CD14-positive monocyte (primary cell): ENCODE data around the gene ANTXR2. TPM values are rescaled to one million over a fixed set of nuclear protein-coding genes. Genes with fewer than 3 reads are reported as not detected.

Source experiments
- DNase-seq, 3 donors: peaks; one replicate each; pipeline ENCODE4 v3.0.0-alpha.2; 2011 to 2022
- H2AFZ ChIP-seq: 2 replicates; pipeline ENCODE4 v1.6.0; 2012; ENCODE audit warnings: mild to moderate bottlenecking, low read depth, low read length, inconsistent platforms; ENCODE audit not compliant: insufficient read depth, poor library complexity, severe bottlenecking
- H3K27ac ChIP-seq, 2 donors: 1 replicate in 1 of 2; 2 replicates in 1 of 2; pipeline ENCODE4 v1.5.1; 2012 to 2013; ENCODE audit warnings: low read length in 2 of 2, control low read depth in 1 of 2, inconsistent platforms in 1 of 2, low read depth in 1 of 2, mild to moderate bottlenecking in 1 of 2
- H3K27me3 ChIP-seq, 2 donors: one replicate each; pipeline versions ENCODE4 v1.6.0 to v1.6.1; 2011 to 2013; ENCODE audit warnings: low read length in 2 of 2; ENCODE audit not compliant: control insufficient read depth in 2 of 2, insufficient read depth in 2 of 2
- H3K36me3 ChIP-seq, 2 donors: replicated peaks in 1 of 2; 1 replicate in 1 of 2; 2 replicates in 1 of 2; pipeline versions ENCODE4 v1.5.1 to v1.6.1; 2012 to 2013; ENCODE audit warnings: low read length in 2 of 2, control low read depth in 1 of 2, inconsistent platforms in 1 of 2, mild to moderate bottlenecking in 1 of 2; ENCODE audit not compliant: insufficient read depth in 2 of 2, control insufficient read depth in 1 of 2
- H3K4me1 ChIP-seq, 2 donors: 1 replicate in 1 of 2; 2 replicates in 1 of 2; pipeline versions ENCODE4 v1.5.1 to v1.6.1; 2012 to 2013; ENCODE audit warnings: low read length in 2 of 2, control low read depth in 1 of 2, inconsistent platforms in 1 of 2, mild to moderate bottlenecking in 1 of 2, moderate library complexity in 1 of 2; ENCODE audit not compliant: insufficient read depth in 2 of 2, control insufficient read depth in 1 of 2
- H3K4me2 ChIP-seq: replicated peaks from 2 replicates; pipeline ENCODE3; 2012; ENCODE audit warnings: low read length, moderate library complexity, mild to moderate bottlenecking; ENCODE audit not compliant: poor library complexity, severe bottlenecking; ENCODE audit errors: extremely low read depth
- H3K4me3 ChIP-seq, 3 experiments: fragments of 200-600 bp in 1 of 3; sonication (generic) in 1 of 3; replicated peaks in 1 of 3; 1 replicate in 2 of 3; 2 replicates in 1 of 3; pipeline ENCODE4 v1.5.1; 2011 to 2013; ENCODE audit warnings: low read length in 3 of 3, mild to moderate bottlenecking in 3 of 3, control low read depth in 2 of 3, low read depth in 2 of 3, inconsistent platforms in 1 of 3, moderate library complexity in 1 of 3
- H3K79me2 ChIP-seq: 2 replicates; pipeline ENCODE4 v1.6.0; 2012; ENCODE audit warnings: mild to moderate bottlenecking, control low read depth, inconsistent platforms, low read length, moderate library complexity; ENCODE audit not compliant: insufficient read depth
- H3K9ac ChIP-seq: 2 replicates; pipeline ENCODE4 v1.6.0; 2017; ENCODE audit warnings: low read length, mild to moderate bottlenecking; ENCODE audit not compliant: insufficient read depth, poor library complexity, severe bottlenecking
- H3K9me3 ChIP-seq, 2 donors: replicated peaks in 1 of 2; 1 replicate in 1 of 2; 2 replicates in 1 of 2; pipeline versions ENCODE4 v1.5.1 to v1.6.1; 2012 to 2013; ENCODE audit warnings: low read length in 2 of 2, control low read depth in 1 of 2; ENCODE audit not compliant: control insufficient read depth in 1 of 2, insufficient read depth in 1 of 2
- H4K20me1 ChIP-seq: 2 replicates; pipeline ENCODE4 v1.6.0; 2012; ENCODE audit warnings: mild to moderate bottlenecking, low read length, control low read depth, moderate library complexity; ENCODE audit not compliant: insufficient read depth
- H3K27ac Mint-ChIP-seq, 7 donors: one replicate each; pipeline ENCODE4 v1.8.0; 2020; ENCODE audit warnings: mild to moderate bottlenecking in 7 of 7, mixed read lengths in 7 of 7, moderate library complexity in 6 of 7, inconsistent platforms in 2 of 7
- H3K27me3 Mint-ChIP-seq, 3 donors: one replicate each; pipeline ENCODE4 v1.8.0; 2021 to 2022; ENCODE audit warnings: low read depth in 3 of 3, mild to moderate bottlenecking in 3 of 3, mixed read lengths in 3 of 3, moderate library complexity in 3 of 3, inconsistent platforms in 1 of 3
- H3K36me3 Mint-ChIP-seq, 2 donors: one replicate each; pipeline ENCODE4 v1.8.0; 2020; ENCODE audit warnings: mixed read lengths in 2 of 2, inconsistent platforms in 1 of 2, mild to moderate bottlenecking in 1 of 2
- H3K4me1 Mint-ChIP-seq: one replicate; pipeline ENCODE4 v1.8.0; 2020; ENCODE audit warnings: mild to moderate bottlenecking, mixed read lengths
- H3K4me3 Mint-ChIP-seq, 2 donors: one replicate each; pipeline ENCODE4 v1.8.0; 2020; ENCODE audit warnings: mild to moderate bottlenecking in 2 of 2, mixed read lengths in 2 of 2, moderate library complexity in 1 of 2
- H3K9me3 Mint-ChIP-seq, 7 donors: one replicate each; pipeline ENCODE4 v1.8.0; 2020 to 2022; ENCODE audit warnings: mixed read lengths in 7 of 7, mild to moderate bottlenecking in 6 of 7, moderate library complexity in 6 of 7, inconsistent platforms in 2 of 7
- WGBS: methylation state at CpG from one replicate; pipeline ENCODE4 v1.1.5; 2013; ENCODE audit warnings: missing lambda C conversion rate; ENCODE audit not compliant: insufficient coverage; 5-methylcytosine and 5-hydroxymethylcytosine counted together
- intact Hi-C, 2 donors: fragments of 100-400 bp; cut with micrococcal nuclease; formaldehyde crosslinking; loops; one replicate each; pipeline versions ENCODE4 v1.15.0 to v1.15.1; 2023
- polyA plus RNA-seq, 3 donors: library from polyadenylated mRNA; depleted of rRNA in 1 of 3; unstranded in 2 of 3; stranded (reverse) in 1 of 3; fragments of 300-500 nt in 2 of 3; fragments of >200 nt in 1 of 3; fragmentation: Illumina TruSeq in 2 of 3; gene quantifications; 1 replicate in 2 of 3; 2 replicates in 1 of 3; pipeline ENCODE4 v1.2.3, GENCODE V29; 2012 to 2021
- TF ChIP-seq, protein P1 (sequence below): fragments of 200-600 bp; IDR thresholded peaks from one replicate; pipeline ENCODE4 v1.8.0; 2022; ENCODE audit warnings: antibody characterized with exemption, mild to moderate bottlenecking

The ANTXR2 gene
- polyA plus RNA-seq, 3 donors = 15.4 to 69.6 (median 59.2) TPM

DNA sequence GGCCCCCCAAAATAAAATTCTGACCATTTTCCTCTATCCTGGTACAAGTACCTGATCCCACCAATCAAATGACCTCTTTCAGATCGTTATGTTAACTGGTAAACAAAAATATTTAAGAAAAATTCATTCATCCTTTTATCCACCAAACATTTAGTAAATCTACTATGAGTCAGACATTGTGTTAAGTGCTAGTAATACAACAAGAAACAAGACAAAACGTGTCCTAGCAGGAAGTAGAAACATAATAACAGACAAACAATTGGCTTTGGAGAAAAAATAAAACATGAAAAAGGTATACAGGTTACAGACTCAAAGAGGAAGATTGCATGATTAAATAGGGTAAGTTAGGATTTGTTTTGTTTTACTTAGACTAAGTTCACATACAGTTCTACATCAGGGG lies 43.7 kb downstream of the ANTXR2 start:
- peaks cover 5% of the 10 kb centered on the region for H4K20me1 ChIP-seq
- no peaks in the 10 kb centered on the region for H3K4me1 ChIP-seq
- H3K9ac ChIP-seq = no peak overlapping the region
- Mint-ChIP-seq H3K27me3 (no peaks in the 10 kb centered on the region), H3K36me3 (peaks cover 35 to 44% of the 10 kb centered on the region in 2 donors), H3K4me3 (no peak overlapping the region), H3K27ac (no peak overlapping the region), H3K9me3 (no peaks in the 10 kb centered on the region), H3K4me1 (no peaks in the 10 kb centered on the region)
- peaks cover 90 to 98% of the 10 kb centered on the region in 2 donors for H3K36me3 ChIP-seq
- TF ChIP-seq, protein P1, sequence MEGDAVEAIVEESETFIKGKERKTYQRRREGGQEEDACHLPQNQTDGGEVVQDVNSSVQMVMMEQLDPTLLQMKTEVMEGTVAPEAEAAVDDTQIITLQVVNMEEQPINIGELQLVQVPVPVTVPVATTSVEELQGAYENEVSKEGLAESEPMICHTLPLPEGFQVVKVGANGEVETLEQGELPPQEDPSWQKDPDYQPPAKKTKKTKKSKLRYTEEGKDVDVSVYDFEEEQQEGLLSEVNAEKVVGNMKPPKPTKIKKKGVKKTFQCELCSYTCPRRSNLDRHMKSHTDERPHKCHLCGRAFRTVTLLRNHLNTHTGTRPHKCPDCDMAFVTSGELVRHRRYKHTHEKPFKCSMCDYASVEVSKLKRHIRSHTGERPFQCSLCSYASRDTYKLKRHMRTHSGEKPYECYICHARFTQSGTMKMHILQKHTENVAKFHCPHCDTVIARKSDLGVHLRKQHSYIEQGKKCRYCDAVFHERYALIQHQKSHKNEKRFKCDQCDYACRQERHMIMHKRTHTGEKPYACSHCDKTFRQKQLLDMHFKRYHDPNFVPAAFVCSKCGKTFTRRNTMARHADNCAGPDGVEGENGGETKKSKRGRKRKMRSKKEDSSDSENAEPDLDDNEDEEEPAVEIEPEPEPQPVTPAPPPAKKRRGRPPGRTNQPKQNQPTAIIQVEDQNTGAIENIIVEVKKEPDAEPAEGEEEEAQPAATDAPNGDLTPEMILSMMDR = no peak
- no peak overlapping the region for H3K4me3 ChIP-seq
- WGBS = no CpG with 5 or more reads among the region's 2 CpGs
- H2AFZ ChIP-seq = no peak overlapping the region
- no peak overlapping the region for H3K4me2 ChIP-seq
- no peaks in the 10 kb centered on the region for H3K27me3 ChIP-seq
- DNase-seq = no peak
- no peak overlapping the region for H3K27ac ChIP-seq
- H3K9me3 ChIP-seq = no peaks in the 10 kb centered on the region
- intact Hi-C loops = no loop called here
- H3K79me2 ChIP-seq = peaks cover 5% of the 10 kb centered on the region

DNA sequence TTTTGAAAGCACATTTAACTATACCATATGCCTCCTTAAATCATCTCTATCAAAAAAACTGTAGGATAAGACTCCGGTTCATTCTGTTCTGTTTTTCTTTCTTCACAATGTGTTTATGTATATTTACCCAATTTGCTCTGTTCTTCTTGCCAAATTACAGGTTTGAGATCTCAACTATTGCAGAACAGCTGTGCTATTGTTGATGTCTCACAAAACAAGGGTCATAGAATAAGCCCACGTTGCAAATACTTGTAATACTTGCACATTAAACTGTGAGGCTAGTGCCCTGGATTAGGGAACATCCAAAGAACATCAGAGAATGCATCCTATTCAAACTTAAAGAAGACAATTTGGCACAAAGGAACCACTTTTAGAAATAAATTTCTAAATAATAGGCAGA lies 45.4 kb downstream of the ANTXR2 start:
- Histone ChIP-seq H3K4me1 (no peaks in the 10 kb centered on the region), H3K4me2 (no peak overlapping the region), H3K4me3 (no peak overlapping the region), H3K27ac (no peak overlapping the region), H4K20me1 (peaks cover 5% of the 10 kb centered on the region), H3K27me3 (no peaks in the 10 kb centered on the region), H3K79me2 (peaks cover 5% of the 10 kb centered on the region), H2AFZ (no peak overlapping the region), H3K9ac (no peak overlapping the region), H3K36me3 (peaks cover 87 to 98% of the 10 kb centered on the region in 2 donors), H3K9me3 (no peaks in the 10 kb centered on the region)
- H3K36me3 Mint-ChIP-seq = peaks cover 38 to 45% of the 10 kb centered on the region in 2 donors
- H3K4me3 Mint-ChIP-seq = no peak overlapping the region
- H3K27ac Mint-ChIP-seq = no peak overlapping the region
- H3K27me3 Mint-ChIP-seq = no peaks in the 10 kb centered on the region
- H3K4me1 Mint-ChIP-seq = no peaks in the 10 kb centered on the region
- intact Hi-C loops = no loop called here
- H3K9me3 Mint-ChIP-seq = no peaks in the 10 kb centered on the region
- TF ChIP-seq, protein P1 = no peak
- DNase-seq = no peak
- no CpG with 5 or more reads among the region's 2 CpGs for WGBS
